Measurements from ENCODE around the gene MVK. TPM values are rescaled to one million over a fixed set of nuclear protein-coding genes. Genes with fewer than 3 reads are reported as not detected.

The MVK gene
- total RNA-seq: 10 to 100 TPM; 13.4 to 54.1 TPM

DNA sequence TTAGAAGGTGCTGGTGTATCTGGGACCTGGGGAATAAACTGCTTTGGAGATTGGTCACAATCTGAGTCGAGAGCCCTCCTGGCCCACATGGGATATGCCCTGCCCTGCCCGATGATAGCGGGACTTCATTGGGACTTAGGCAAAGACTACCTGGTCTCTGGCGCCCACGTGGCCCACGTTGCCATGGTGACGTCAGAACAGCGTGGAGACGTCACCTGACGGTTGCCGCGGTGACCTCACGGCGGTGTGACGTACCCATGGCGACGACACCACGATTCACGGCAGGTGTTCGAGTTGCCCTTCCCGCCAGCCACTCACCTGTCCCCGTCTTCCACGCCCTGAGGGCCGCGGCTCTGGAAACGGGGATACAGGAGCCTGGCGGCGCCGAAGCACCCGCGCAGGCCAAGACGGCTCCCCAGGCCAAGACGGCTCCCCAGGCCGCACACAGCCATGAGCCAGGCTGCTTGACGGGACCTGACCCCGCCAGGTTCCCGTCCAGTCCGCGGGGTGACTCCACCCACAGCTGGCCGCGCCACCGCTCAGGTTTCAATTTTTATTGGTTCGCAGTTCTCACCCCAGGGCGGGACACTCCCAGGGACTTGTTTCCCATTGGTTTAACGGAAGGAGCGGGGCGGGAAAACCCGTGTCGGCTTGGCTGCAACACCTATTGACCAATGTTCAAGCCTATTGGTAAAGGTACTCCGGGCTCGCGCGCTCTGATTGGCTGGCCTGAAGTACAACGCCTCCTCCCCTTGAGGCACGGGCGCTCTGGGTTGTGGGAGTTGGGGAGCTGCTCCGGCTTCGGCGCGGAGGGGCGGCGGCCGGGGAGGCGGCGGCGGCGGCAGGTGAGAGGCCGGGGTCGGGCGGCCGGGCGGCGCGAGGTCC lies at the start of gene MVK, which contains the start of gene MMAB:
Gene MVK, plus strand, starts transcription at position 766 of the 885 bp plus-strand sequence. CDS start 1,029 bp downstream, outside the sequence.
Gene MMAB, minus strand, starts transcription at position 476 of the 885 bp plus-strand sequence. Its CDS starts 24 bp downstream, at position 452.
- intact Hi-C loops (cut with DNase I): loop anchor here (10.0 kb wide), 1 partner anchor 148 kb away; no protein-coding TSS in a partner anchor
- peak; percentile 97 for TF ChIP-seq POLR2AphosphoS5 (IDR thresholded peaks at IDR 0.05)
- TF ChIP-seq CTCF (IDR thresholded peaks at IDR 0.05): peak in 2 of 4 experiments; percentile 11 to 14
- TF ChIP-seq POLR2A (IDR thresholded peaks at IDR 0.05): peak; percentile 43
- DNase-seq (ENCODE audit: low spot score): peak; percentile 99
- Histone ChIP-seq H3K9me3 (no peaks in the 10 kb centered on the region), H3K27ac (peak within 1 kb of the TSS; percentile 80 to 90), H3K27me3 (replicated peaks; ENCODE audit: insufficient read depth) (no peaks in the 10 kb centered on the region), H3K36me3 (no peaks in the 10 kb centered on the region), H3K4me3 (peak within 1 kb of the TSS; percentile 60 to 76), H3K4me1 (replicated peaks) (peaks cover 4% of the 10 kb centered on the region)
- WGBS: under 1% methylated on average over 73 of the region's 74 CpGs

- no peak overlapping the region for H3K27ac ChIP-seq
- WGBS: 78% methylated on average over 26 of the region's 26 CpGs
- H3K27me3 ChIP-seq (replicated peaks; ENCODE audit: insufficient read depth): no peaks in the 10 kb centered on the region
- H3K4me1 ChIP-seq (replicated peaks): no peaks in the 10 kb centered on the region
- intact Hi-C loops (cut with DNase I): no loop called here
- TF ChIP-seq POLR2AphosphoS5 (IDR thresholded peaks at IDR 0.05) (no peak), POLR2A (IDR thresholded peaks at IDR 0.05) (no peak), CTCF (IDR thresholded peaks at IDR 0.05) (no peak)
- no peak overlapping the region for H3K4me3 ChIP-seq
- H3K9me3 ChIP-seq: no peaks in the 10 kb centered on the region
- H3K36me3 ChIP-seq: peaks cover 0 to 5% of the 10 kb centered on the region in 2 donors
- DNase-seq (ENCODE audit: low spot score): no peak
These were observed 48.9 kb upstream of the MVK start for GRCh38 chr12:109524466-109525278.

- intact Hi-C loops (cut with DNase I): no loop called here
- 75% methylated on average over 3 of the region's 3 CpGs for WGBS
- TF ChIP-seq POLR2A (IDR thresholded peaks at IDR 0.05) (no peak), CTCF (IDR thresholded peaks at IDR 0.05) (no peak), POLR2AphosphoS5 (IDR thresholded peaks at IDR 0.05) (no peak)
- Histone ChIP-seq H3K9me3 (no peaks in the 10 kb centered on the region), H3K4me3 (no peak overlapping the region), H3K27me3 (replicated peaks; ENCODE audit: insufficient read depth) (no peaks in the 10 kb centered on the region), H3K36me3 (peaks cover 0 to 5% of the 10 kb centered on the region in 2 donors), H3K4me1 (replicated peaks) (no peaks in the 10 kb centered on the region), H3K27ac (no peak overlapping the region)
- no peak for DNase-seq (ENCODE audit: low spot score)
These were observed 48.4 kb upstream of the MVK start for GRCh38 chr12:109525279-109525585.

DNA sequence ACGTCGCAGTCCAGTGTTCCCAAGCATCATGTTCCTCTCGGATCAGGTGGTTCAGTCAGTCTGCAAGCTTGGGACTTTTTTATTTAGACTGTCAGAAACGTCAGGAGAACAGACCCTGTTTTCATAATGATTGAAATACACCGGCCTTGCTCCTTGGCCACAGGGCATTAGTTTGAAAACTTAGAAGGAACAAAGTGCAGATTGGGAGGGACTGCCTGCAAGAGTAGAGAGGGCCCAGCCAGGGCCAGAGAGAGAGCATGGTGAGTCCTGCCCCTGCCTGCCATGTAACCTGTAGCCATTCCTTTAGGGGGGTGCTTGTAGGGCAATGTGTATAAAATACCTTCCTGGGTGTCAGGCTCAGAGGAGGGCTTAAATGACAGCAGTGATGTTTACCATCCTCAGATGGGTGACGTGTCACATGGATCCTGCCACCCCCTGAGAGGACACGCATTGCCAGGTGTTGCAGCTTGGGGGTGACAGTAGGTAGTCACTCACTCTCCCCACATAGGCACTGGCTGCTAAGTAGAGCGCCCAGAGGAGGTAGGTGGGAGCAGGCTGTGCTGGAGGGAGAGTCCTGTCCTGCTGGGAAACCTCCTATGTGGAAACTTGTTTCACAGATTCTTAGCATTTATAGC lies 46.0 kb upstream of the MVK start:
- Histone ChIP-seq H3K4me1 (replicated peaks) (no peaks in the 10 kb centered on the region), H3K36me3 (peaks cover 0 to 2% of the 10 kb centered on the region in 2 donors), H3K4me3 (no peak overlapping the region), H3K27ac (no peak overlapping the region), H3K9me3 (no peaks in the 10 kb centered on the region), H3K27me3 (replicated peaks; ENCODE audit: insufficient read depth) (no peaks in the 10 kb centered on the region)
- WGBS: 79% methylated on average over 8 of the region's 8 CpGs
- intact Hi-C loops (cut with DNase I): no loop called here
- TF ChIP-seq POLR2A (IDR thresholded peaks at IDR 0.05) (no peak), CTCF (IDR thresholded peaks at IDR 0.05) (no peak), POLR2AphosphoS5 (IDR thresholded peaks at IDR 0.05) (no peak)
- no peak for DNase-seq (ENCODE audit: low spot score)
